Karpas-422 (cell line): Measurements from ENCODE around the gene OSBPL7. TPM values are rescaled to one million over a fixed set of nuclear protein-coding genes. Genes with fewer than 3 reads are reported as not detected.
"Not testable (repeated sequence)": the region's sequence is repeated elsewhere in the genome, so short reads cannot be mapped to it uniquely, and the experiment has no call there.

Source experiments
- DNase-seq: peaks from one replicate; pipeline ENCODE4 v3.0.0-alpha.2; 2015
- H2AFZ ChIP-seq: fragments of 200-600 bp; sonication (generic); 2 replicates; pipeline ENCODE4 v1.6.1; 2014; ENCODE audit warnings: antibody characterized with exemption, low read length, mixed read lengths
- H3K27ac ChIP-seq: fragments of 200-600 bp; sonication (generic); 2 replicates; pipeline ENCODE4 v1.5.1; 2014; ENCODE audit warnings: mild to moderate bottlenecking, low read length, moderate library complexity
- H3K27me3 ChIP-seq: fragments of 200-600 bp; sonication (generic); 2 replicates; pipeline ENCODE4 v1.6.1; 2014; ENCODE audit warnings: low read length, mixed read lengths
- H3K36me3 ChIP-seq: fragments of 200-600 bp; sonication (generic); 2 replicates; pipeline ENCODE4 v1.6.1; 2014; ENCODE audit warnings: low read length, mixed read lengths; ENCODE audit not compliant: insufficient read depth
- H3K4me1 ChIP-seq: fragments of 200-600 bp; sonication (generic); 2 replicates; pipeline ENCODE4 v1.6.1; 2014; ENCODE audit warnings: mild to moderate bottlenecking, low read length, mixed read lengths
- H3K4me2 ChIP-seq: fragments of 200-600 bp; sonication (generic); 2 replicates; pipeline ENCODE4 v1.6.1; 2014; ENCODE audit warnings: low read length, low read depth, mild to moderate bottlenecking; ENCODE audit not compliant: poor library complexity, severe bottlenecking
- H3K4me3 ChIP-seq: fragments of 200-600 bp; sonication (generic); 2 replicates; pipeline ENCODE4 v1.5.1; 2014; ENCODE audit warnings: mild to moderate bottlenecking, antibody characterized with exemption, low read length, mixed read lengths
- H3K79me2 ChIP-seq: fragments of 200-600 bp; sonication (generic); 2 replicates; pipeline ENCODE4 v1.6.1; 2014; ENCODE audit warnings: mild to moderate bottlenecking, low read length, mixed read lengths
- H3K9ac ChIP-seq: fragments of 200-600 bp; sonication (generic); 2 replicates; pipeline ENCODE4 v1.6.0; 2014; ENCODE audit warnings: low read length
- H3K9me2 ChIP-seq: fragments of 200-600 bp; sonication (generic), shearing (Covaris generic); replicated peaks from 2 replicates; pipeline ENCODE4 v1.6.0; 2014; ENCODE audit warnings: mild to moderate bottlenecking, low read length, moderate library complexity; ENCODE audit not compliant: insufficient read depth
- H3K9me3 ChIP-seq: fragments of 300-700, 200-600 bp; sonication (generic); 2 replicates; pipeline ENCODE4 v1.6.1; 2014; ENCODE audit warnings: low read length, mixed read lengths
- H4K20me1 ChIP-seq: fragments of 200-600 bp; sonication (generic); 2 replicates; pipeline ENCODE4 v1.6.1; 2014; ENCODE audit warnings: mild to moderate bottlenecking, antibody characterized with exemption, low read length, low read depth; ENCODE audit not compliant: insufficient read depth
- total RNA-seq: library from RNA; depleted of rRNA; stranded (reverse); fragments of >200 nt; shearing (Covaris generic); gene quantifications from 2 replicates; pipeline ENCODE4 v1.2.3, GENCODE V29; 2014; ENCODE audit warnings: low replicate concordance; rRNA removed

Gene OSBPL7
- total RNA-seq, 1 experiment from 2014 or later = 11.1 TPM

- no peaks in the 10 kb centered on the region for H3K79me2 ChIP-seq
- DNase-seq = no peak
- H3K36me3 ChIP-seq = no peaks in the 10 kb centered on the region
- H2AFZ ChIP-seq = no peak overlapping the region
- H3K27ac ChIP-seq = no peak overlapping the region
- no peak overlapping the region for H3K4me2 ChIP-seq
- no peak overlapping the region for H3K4me3 ChIP-seq
- H3K9me3 ChIP-seq = no peaks in the 10 kb centered on the region
- H3K9ac ChIP-seq = no peak overlapping the region
- no peaks in the 10 kb centered on the region for H3K9me2 ChIP-seq
- no peaks in the 10 kb centered on the region for H4K20me1 ChIP-seq
- no peaks in the 10 kb centered on the region for H3K27me3 ChIP-seq
- H3K4me1 ChIP-seq = no peaks in the 10 kb centered on the region
Observed at GRCh38 chr17:47774331-47774730, 47.3 kb downstream of the OSBPL7 start.

GRCh38 chr17:47773649-47774048, 47.9 kb downstream of the OSBPL7 start:
- H3K9me3 ChIP-seq, H3K4me1 ChIP-seq, H3K36me3 ChIP-seq, H4K20me1 ChIP-seq, H3K4me2 ChIP-seq, H3K27ac ChIP-seq, H3K4me3 ChIP-seq, H3K27me3 ChIP-seq, DNase-seq, H2AFZ ChIP-seq, H3K9ac ChIP-seq, H3K9me2 ChIP-seq, H3K79me2 ChIP-seq: not testable (repeated sequence)

GRCh38 chr17:47763913-47764582, 57.5 kb downstream of the OSBPL7 start:
- Histone ChIP-seq H3K4me3 (no peak overlapping the region), H3K9ac (no peak overlapping the region), H3K27me3 (0 out of 2 replicates have a peak, but pooled peaks cover 5% of the 10 kb centered on the region), H3K9me3 (peaks cover 6% of the 10 kb centered on the region; the same call in 1 of the 2 replicates), H3K36me3 (no peaks in the 10 kb centered on the region), H3K4me2 (no peak overlapping the region), H3K79me2 (no peaks in the 10 kb centered on the region), H3K9me2 (no peaks in the 10 kb centered on the region), H2AFZ (no peak overlapping the region), H3K27ac (no peak overlapping the region), H4K20me1 (no peaks in the 10 kb centered on the region), H3K4me1 (no peaks in the 10 kb centered on the region)
- DNase-seq = no peak

- no peak for DNase-seq
- Histone ChIP-seq H3K79me2 (no peaks in the 10 kb centered on the region), H3K36me3 (no peaks in the 10 kb centered on the region), H3K27me3 (0 out of 2 replicates have a peak, but pooled peaks cover 5% of the 10 kb centered on the region), H3K4me1 (no peaks in the 10 kb centered on the region), H2AFZ (no peak overlapping the region), H3K27ac (no peak overlapping the region), H3K9ac (no peak overlapping the region), H3K9me3 (peaks cover 6% of the 10 kb centered on the region; the same call in 1 of the 2 replicates), H4K20me1 (no peaks in the 10 kb centered on the region), H3K9me2 (no peaks in the 10 kb centered on the region), H3K4me3 (no peak overlapping the region), H3K4me2 (no peak overlapping the region)
Observed at GRCh38 chr17:47762728-47763127, 58.9 kb downstream of the OSBPL7 start.

- 0 out of 2 replicates have a peak, but pooled peaks cover 5% of the 10 kb centered on the region for H3K27me3 ChIP-seq
- H4K20me1 ChIP-seq = no peaks in the 10 kb centered on the region
- H3K9me2 ChIP-seq = no peaks in the 10 kb centered on the region
- no peak overlapping the region for H3K4me2 ChIP-seq
- DNase-seq = no peak
- H3K79me2 ChIP-seq = no peaks in the 10 kb centered on the region
- H3K27ac ChIP-seq = no peak overlapping the region
- H2AFZ ChIP-seq = no peak overlapping the region
- H3K9ac ChIP-seq = no peak overlapping the region
- no peaks in the 10 kb centered on the region for H3K4me1 ChIP-seq
- H3K36me3 ChIP-seq = no peaks in the 10 kb centered on the region
- H3K4me3 ChIP-seq = no peak overlapping the region
- peaks cover 6% of the 10 kb centered on the region; the same call in 1 of the 2 replicates for H3K9me3 ChIP-seq
Observed at GRCh38 chr17:47760409-47761140, 61.0 kb downstream of the OSBPL7 start.

- Histone ChIP-seq H3K4me3 (no peak overlapping the region), H3K9me2 (no peaks in the 10 kb centered on the region), H3K79me2 (no peaks in the 10 kb centered on the region), H3K27ac (no peak overlapping the region), H2AFZ (no peak overlapping the region), H3K9me3 (no peaks in the 10 kb centered on the region), H3K36me3 (no peaks in the 10 kb centered on the region), H3K4me1 (no peaks in the 10 kb centered on the region), H3K27me3 (0 out of 2 replicates have a peak, but pooled peaks cover 2% of the 10 kb centered on the region), H3K9ac (no peak overlapping the region), H4K20me1 (no peaks in the 10 kb centered on the region), H3K4me2 (no peak overlapping the region)
- DNase-seq = no peak
Observed at GRCh38 chr17:47757386-47757785, 64.2 kb downstream of the OSBPL7 start.

Other genes starting within 250 kb of the OSBPL7 start
- 152 and 184 TPM in 2 replicates for gene KPNB1, start 171.9 kb downstream of the OSBPL7 start, total RNA-seq
- gene TBKBP1, start 127.6 kb downstream of the OSBPL7 start, total RNA-seq = 0.25 and 0.56 TPM in 2 replicates
- gene TBX21, start 88.6 kb downstream of the OSBPL7 start, total RNA-seq = not detected in 2 replicates
- gene MRPL10, start 9.7 kb upstream of the OSBPL7 start, total RNA-seq = 38.2 and 50.3 TPM in 2 replicates
- gene LRRC46, start 9.9 kb upstream of the OSBPL7 start, total RNA-seq = 2.8 TPM in 1 of 2 replicates, not detected in the other
- 37.7 and 63.5 TPM in 2 replicates for gene SCRN2, start 19.5 kb upstream of the OSBPL7 start, total RNA-seq
- gene SP6, start 29.4 kb upstream of the OSBPL7 start, total RNA-seq = 0.04 TPM in 1 of 2 replicates, not detected in the other
- gene SP2, start 74.4 kb upstream of the OSBPL7 start, total RNA-seq = 3.6 and 4.4 TPM in 2 replicates
- 26.8 and 32.0 TPM in 2 replicates for gene PNPO, start 119.8 kb upstream of the OSBPL7 start, total RNA-seq
- gene PRR15L, start 136.1 kb upstream of the OSBPL7 start, total RNA-seq = 0.97 and 2.7 TPM in 2 replicates
- gene CDK5RAP3, start 149.3 kb upstream of the OSBPL7 start, total RNA-seq = 213 and 402 TPM in 2 replicates
- not detected in 2 replicates for gene COPZ2, start 216.0 kb upstream of the OSBPL7 start, total RNA-seq
- gene NFE2L1, start 226.6 kb upstream of the OSBPL7 start, total RNA-seq = 48.7 and 52.7 TPM in 2 replicates